Ovary (tissue), 9 donors: ENCODE data around the gene CEACAM8. TPM values are rescaled to one million over a fixed set of nuclear protein-coding genes. Genes with fewer than 3 reads are reported as not detected.
"Not testable (repeated sequence)": the region's sequence is repeated elsewhere in the genome, so short reads cannot be mapped to it uniquely, and the experiment has no call there.

Source experiments
- DNase-seq, 5 donors: peaks; one replicate each; pipeline ENCODE4 v3.0.0-alpha.2; 2019 to 2020
- H3K27ac ChIP-seq, 2 donors: fragments of 200-600 bp; one replicate each; pipeline versions ENCODE4 v1.5.1 to v1.8.0; 2019 to 2022
- H3K27me3 ChIP-seq: fragments of 200-600 bp; one replicate; pipeline ENCODE4 v1.8.0; 2022
- H3K36me3 ChIP-seq: fragments of 200-600 bp; sonication (generic); one replicate; pipeline ENCODE4 v1.5.1; 2019
- H3K4me1 ChIP-seq: one replicate; pipeline ENCODE4 v1.8.1; 2013; ENCODE audit warnings: mild to moderate bottlenecking, moderate library complexity; ENCODE audit not compliant: insufficient read depth
- H3K4me3 ChIP-seq: fragments of 200-600 bp; sonication (generic); one replicate; pipeline ENCODE4 v1.5.1; 2017
- H3K9me3 ChIP-seq, 2 donors: fragments of 200-600 bp in 1 of 2; sonication (generic) in 1 of 2; one replicate each; pipeline versions ENCODE4 v1.5.1 to v1.8.1; 2013 to 2019; ENCODE audit warnings: mild to moderate bottlenecking in 1 of 2, moderate library complexity in 1 of 2
- CTCF ChIP-seq, 3 donors: fragments of 450-650 bp in 2 of 3; fragments of 200-600 bp in 1 of 3; IDR thresholded peaks; one replicate each; pipeline versions ENCODE4 v1.5.1 to v1.8.0; 2016 to 2022; ENCODE audit warnings: antibody characterized with exemption in 3 of 3, mild to moderate bottlenecking in 1 of 3
- EP300 ChIP-seq: sonication (generic); formaldehyde crosslinking; IDR thresholded peaks from one replicate; pipeline ENCODE4 v1.6.1; 2017; ENCODE audit warnings: antibody characterized with exemption
- POLR2A ChIP-seq: fragments of 450-650 bp; IDR thresholded peaks from one replicate; pipeline ENCODE4 v1.6.1; 2017; ENCODE audit warnings: antibody characterized with exemption, mild to moderate bottlenecking, moderate library complexity
- WGBS, 3 donors: extraction: QIAGEN DNeasy Blood & Tissue Kit in 1 of 3; methylation state at CpG; one replicate each; pipeline versions ENCODE4 v1.1.5 to v1.1.7; 2013 to 2017; 5-methylcytosine and 5-hydroxymethylcytosine counted together
- intact Hi-C, 4 donors: fragments of 100-400 bp; cut with DNase I; formaldehyde crosslinking; loops; one replicate each; pipeline versions ENCODE4 v1.11.0 to v1.15.1; 2022 to 2023
- polyA plus RNA-seq, 2 donors: library from polyadenylated mRNA; stranded (reverse); fragments of 200-250 nt in 1 of 2; fragments of 350-450 nt in 1 of 2; fragmentation: Illumina TruSeq in 1 of 2; extraction: RNeasy Lipid Tissue Mini Kit (QIAGEN cat#74804) in 1 of 2; gene quantifications; one replicate each; pipeline ENCODE4 v1.2.3, GENCODE V29; 2013 to 2014
- total RNA-seq, 7 donors: library from RNA; depleted of rRNA in 2 of 7; stranded (reverse); fragments of >200 nt in 2 of 7; fragmentation: NEBNext Ultra II Directional in 3 of 7; extraction: Animal tissue kit (Norgen Biotek cat#: 25700) in 3 of 7; gene quantifications; one replicate each; pipeline versions ENCODE4 v1.1.0 to v1.2.4, GENCODE V29; 2016 to 2023
- donor health status: DM: no; HTN: no; CAD: no; lungs with moderate emphysema.
- donor health status: DM: no; HTN: no; CAD: no.
- donor health status: Bipolar disorder and iron deficiency.
- donor health status: DM: yes; HTN: yes; CAD: no.
- donor health status: DM: no; HTN: no; CAD: no.
- donor health status: DM: yes; HTN: yes; CAD: no.

Gene CEACAM8
- total and polyA plus RNA-seq, 9 donors, result not detected

GRCh38 chr19:42554046-42554575 lies 40.6 kb downstream of the CEACAM8 start:
- Histone ChIP-seq H3K27ac (no peak overlapping the region), H3K27me3 (no peaks in the 10 kb centered on the region), H3K4me1 (peaks cover 2% of the 10 kb centered on the region), H3K4me3 (no peak overlapping the region), H3K9me3 (no peaks in the 10 kb centered on the region), H3K36me3 (no peaks in the 10 kb centered on the region)
- WGBS, 3 donors, result 87 to 94% (median 88%) methylated on average over 3 of the region's 3 CpGs
- no peak for DNase-seq
- TF ChIP-seq EP300 (no peak), POLR2A (no peak), CTCF (IDR thresholded peaks at IDR 0.05) (no peak)
- intact Hi-C loops, result no loop called here

GRCh38 chr19:42553292-42554045 lies 41.3 kb downstream of the CEACAM8 start:
- intact Hi-C loops, result no loop called here

GRCh38 chr19:42552086-42553065 lies 42.3 kb downstream of the CEACAM8 start:
- TF ChIP-seq POLR2A (no peak), EP300 (no peak), CTCF (IDR thresholded peaks at IDR 0.05) (no peak)
- no peaks in the 10 kb centered on the region for H3K27me3 ChIP-seq
- no peak for DNase-seq
- no peaks in the 10 kb centered on the region for H3K4me1 ChIP-seq
- 90 to 92% (median 90%) methylated on average over 7 to 8 of the region's 8 CpGs for WGBS, 3 donors
- H3K36me3 ChIP-seq, result no peaks in the 10 kb centered on the region
- intact Hi-C loops, result no loop called here
- H3K27ac ChIP-seq, result no peak overlapping the region
- H3K4me3 ChIP-seq, result no peak overlapping the region
- no peaks in the 10 kb centered on the region for H3K9me3 ChIP-seq

More at GRCh38 chr19:42553292-42554045, 41.3 kb downstream of the CEACAM8 start:
- Histone ChIP-seq H3K9me3 (no peaks in the 10 kb centered on the region), H3K36me3 (no peaks in the 10 kb centered on the region), H3K27me3 (no peaks in the 10 kb centered on the region), H3K4me1 (peaks cover under 1% of the 10 kb centered on the region), H3K4me3 (no peak overlapping the region), H3K27ac (no peak overlapping the region)
- 62 to 74% (median 63%) methylated on average over 8 of the region's 8 CpGs for WGBS, 3 donors
- no peak for DNase-seq
- no peak for TF ChIP-seq CTCF (IDR thresholded peaks at IDR 0.05)
- TF ChIP-seq EP300, result no peak
- TF ChIP-seq POLR2A, result no peak

- H3K9me3 ChIP-seq, H3K27me3 ChIP-seq, H3K4me1 ChIP-seq, H3K36me3 ChIP-seq, H3K4me3 ChIP-seq, H3K27ac ChIP-seq, intact Hi-C loops, DNase-seq: not testable (repeated sequence)
- 94% methylated on average over 6 of the region's 6 CpGs for WGBS, 3 donors
Measured at GRCh38 chr19:42550521-42550920, 44.2 kb downstream of the CEACAM8 start.

GRCh38 chr19:42549067-42549466 lies 45.7 kb downstream of the CEACAM8 start:
- H3K27ac ChIP-seq, DNase-seq, H3K9me3 ChIP-seq, H3K4me1 ChIP-seq, H3K36me3 ChIP-seq, intact Hi-C loops, H3K4me3 ChIP-seq, H3K27me3 ChIP-seq: not testable (repeated sequence)
- 95 to 100% (median 100%) methylated on average over 1 of the region's 1 CpG for WGBS, 3 donors
